ENCODE results near the gene WNT16.

Gene WNT16

GRCh38 chr7:121390617-121391016, 61.8 kb downstream of the WNT16 start:
- no peak overlapping the region for H3K4me3 ChIP-seq (ENCODE audit: low read length)
- DNase-seq (ENCODE audit: low read depth) = no peak
- TF ChIP-seq, protein P1, sequence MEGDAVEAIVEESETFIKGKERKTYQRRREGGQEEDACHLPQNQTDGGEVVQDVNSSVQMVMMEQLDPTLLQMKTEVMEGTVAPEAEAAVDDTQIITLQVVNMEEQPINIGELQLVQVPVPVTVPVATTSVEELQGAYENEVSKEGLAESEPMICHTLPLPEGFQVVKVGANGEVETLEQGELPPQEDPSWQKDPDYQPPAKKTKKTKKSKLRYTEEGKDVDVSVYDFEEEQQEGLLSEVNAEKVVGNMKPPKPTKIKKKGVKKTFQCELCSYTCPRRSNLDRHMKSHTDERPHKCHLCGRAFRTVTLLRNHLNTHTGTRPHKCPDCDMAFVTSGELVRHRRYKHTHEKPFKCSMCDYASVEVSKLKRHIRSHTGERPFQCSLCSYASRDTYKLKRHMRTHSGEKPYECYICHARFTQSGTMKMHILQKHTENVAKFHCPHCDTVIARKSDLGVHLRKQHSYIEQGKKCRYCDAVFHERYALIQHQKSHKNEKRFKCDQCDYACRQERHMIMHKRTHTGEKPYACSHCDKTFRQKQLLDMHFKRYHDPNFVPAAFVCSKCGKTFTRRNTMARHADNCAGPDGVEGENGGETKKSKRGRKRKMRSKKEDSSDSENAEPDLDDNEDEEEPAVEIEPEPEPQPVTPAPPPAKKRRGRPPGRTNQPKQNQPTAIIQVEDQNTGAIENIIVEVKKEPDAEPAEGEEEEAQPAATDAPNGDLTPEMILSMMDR (conservative IDR thresholded peaks at IDR 0.05; ENCODE audit: low read length) = no peak
